ENCODE measurements around the gene BRCC3.

BRCC3 gene

DNA sequence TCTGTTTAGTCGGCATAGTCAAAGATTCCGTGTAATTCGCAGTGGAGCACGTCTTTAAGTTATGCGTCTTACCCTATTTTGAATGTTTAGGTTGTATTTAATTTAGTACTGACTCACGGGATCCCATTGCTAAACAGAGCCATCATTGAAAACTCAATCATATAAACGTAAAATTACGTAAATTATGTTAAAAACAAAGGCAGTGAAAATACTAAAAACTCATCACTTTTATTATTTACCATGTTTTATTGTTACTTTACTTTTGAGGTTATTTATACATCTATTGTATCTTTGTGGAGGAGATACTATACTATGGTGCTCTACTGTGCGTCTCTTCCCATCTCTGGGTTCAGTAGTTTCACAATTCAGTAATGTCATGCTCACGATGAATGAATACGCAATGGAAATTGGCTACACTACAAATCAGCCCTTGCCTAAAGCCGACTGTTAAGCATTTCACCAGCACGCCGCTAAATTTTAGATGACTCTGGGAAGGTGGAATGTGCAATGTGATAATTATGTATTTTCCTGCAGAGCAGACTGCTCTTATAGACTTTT, 43.7 kb upstream of the BRCC3 start:
- ChIA-PET POLR2A (interaction anchor here (1.1 kb wide), 1 partner anchor 37 kb away, joined by 3 read pairs; no protein-coding TSS in a partner anchor), CTCF (interaction anchor here (1.0 to 1.8 kb wide), 2 partner anchors 29 to 43 kb away, joined by 3 to 5 read pairs; no protein-coding TSS in a partner anchor)
- DNase-seq (ENCODE audit: extremely low spot score): no peak

DNA sequence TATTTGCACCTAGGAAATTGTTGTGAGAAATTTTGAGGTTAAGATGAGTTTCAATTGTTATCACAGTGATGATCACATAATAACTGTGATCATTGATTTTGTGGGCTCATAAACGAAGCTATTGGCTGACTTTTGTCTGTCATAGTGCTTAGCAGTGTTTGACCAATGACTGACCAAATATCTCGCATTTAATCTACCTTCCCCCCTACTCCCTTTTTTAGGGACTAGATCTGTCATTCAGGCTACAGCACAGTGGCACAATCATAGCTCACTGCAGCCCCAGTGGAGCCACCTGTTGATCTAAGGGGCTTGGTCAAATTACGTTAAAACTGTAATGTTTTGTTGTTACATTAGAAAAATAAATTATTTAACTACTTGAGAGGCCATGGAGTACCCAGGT, 43.2 kb upstream of the BRCC3 start:
- ChIA-PET CTCF (interaction anchor here (1.8 kb wide), 1 partner anchor 29 kb away, joined by 5 read pairs; no protein-coding TSS in a partner anchor), POLR2A (no interaction called here)
- TF ChIP-seq CTCF (IDR thresholded peaks at IDR 0.05; ENCODE audit: control extremely low read depth, extremely low read depth, low read depth, missing control alignments): peak; percentile 7
- DNase-seq (ENCODE audit: extremely low spot score): no peak

More for the DNA sequence above, 43.7 kb upstream of the BRCC3 start:
- TF ChIP-seq CTCF (IDR thresholded peaks at IDR 0.05; ENCODE audit: control extremely low read depth, extremely low read depth, low read depth, missing control alignments): no peak

DNA sequence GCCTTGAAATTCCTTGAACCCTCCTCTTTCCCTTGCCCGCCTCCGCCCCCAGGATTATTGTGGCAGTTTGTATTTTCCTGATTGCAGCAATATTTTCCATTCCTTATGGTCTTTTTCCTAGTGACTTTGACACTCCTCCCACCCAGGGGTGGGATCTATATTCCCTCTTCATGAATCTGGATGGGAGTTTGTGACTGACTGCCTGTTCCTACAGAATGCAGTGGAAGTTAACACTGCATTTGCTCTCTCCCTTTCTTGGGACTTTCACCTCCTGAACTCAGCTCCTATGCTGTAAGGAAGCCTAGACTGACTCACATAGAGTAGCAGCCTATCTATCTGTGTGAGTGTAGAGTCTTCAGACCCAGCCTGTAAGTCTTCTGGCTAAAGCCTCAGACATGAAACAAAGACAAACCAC, 42.4 kb upstream of the BRCC3 start:
- POLR2A ChIA-PET: no interaction called here
- no peak for TF ChIP-seq CTCF (IDR thresholded peaks at IDR 0.05; ENCODE audit: control extremely low read depth, extremely low read depth, low read depth, missing control alignments)
- DNase-seq (ENCODE audit: extremely low spot score): no peak
- CTCF ChIA-PET: interaction anchor here (1.8 kb wide), 1 partner anchor 28 kb away, joined by 5 read pairs; no protein-coding TSS in a partner anchor

DNA sequence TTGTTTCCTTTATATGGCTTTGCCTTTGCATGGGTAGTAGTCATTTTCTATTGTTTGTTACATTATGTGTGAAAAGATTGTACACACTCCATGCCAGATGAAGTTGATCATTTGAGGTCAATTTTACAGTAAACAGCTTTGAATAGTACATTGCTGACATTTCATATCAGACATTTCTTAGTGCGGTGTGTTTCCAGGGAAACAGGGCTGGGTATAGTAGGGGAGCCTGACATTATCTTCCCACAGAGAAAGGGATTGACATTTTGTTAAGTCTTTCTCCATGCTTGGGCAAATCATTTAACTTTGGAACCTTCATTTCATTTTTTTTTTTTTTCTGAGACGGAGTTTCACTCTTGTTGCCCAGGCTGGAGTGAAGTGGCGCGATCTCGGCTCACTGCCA, 39.7 kb upstream of the BRCC3 start:
- ChIA-PET POLR2A (no interaction called here), CTCF (interaction anchor here (1.3 to 1.9 kb wide), 3 partner anchors 15 to 25 kb away, joined by 3 to 7 read pairs (median 4); no protein-coding TSS in a partner anchor)
- no peak for TF ChIP-seq CTCF (IDR thresholded peaks at IDR 0.05; ENCODE audit: control extremely low read depth, extremely low read depth, low read depth, missing control alignments)
- no peak for DNase-seq (ENCODE audit: extremely low spot score)

DNA sequence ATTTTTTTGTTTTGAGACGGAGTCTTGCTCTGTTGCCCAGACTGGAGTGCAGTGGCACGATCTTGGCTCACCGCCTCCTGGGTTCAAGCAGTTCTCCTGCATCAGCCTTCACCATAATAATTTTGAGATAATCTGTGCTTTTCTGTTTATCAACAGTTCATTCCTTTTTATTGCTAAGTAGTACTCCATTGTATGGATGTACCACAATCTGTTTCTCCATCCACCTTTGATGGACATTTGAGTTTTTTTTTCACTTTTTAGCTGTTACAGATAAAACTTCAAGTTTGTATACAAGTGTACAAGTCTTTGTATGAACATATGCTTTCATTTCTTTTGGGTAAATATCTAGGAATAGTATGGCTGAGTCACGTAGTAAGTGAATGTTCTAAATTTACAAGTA, 35.6 kb upstream of the BRCC3 start:
- ChIA-PET CTCF (interaction anchor here (1.6 kb wide), 1 partner anchor 21 kb away, joined by 4 read pairs; no protein-coding TSS in a partner anchor), POLR2A (no interaction called here)
- no peak for DNase-seq (ENCODE audit: extremely low spot score)
- no peak for TF ChIP-seq CTCF (IDR thresholded peaks at IDR 0.05; ENCODE audit: control extremely low read depth, extremely low read depth, low read depth, missing control alignments)

DNA sequence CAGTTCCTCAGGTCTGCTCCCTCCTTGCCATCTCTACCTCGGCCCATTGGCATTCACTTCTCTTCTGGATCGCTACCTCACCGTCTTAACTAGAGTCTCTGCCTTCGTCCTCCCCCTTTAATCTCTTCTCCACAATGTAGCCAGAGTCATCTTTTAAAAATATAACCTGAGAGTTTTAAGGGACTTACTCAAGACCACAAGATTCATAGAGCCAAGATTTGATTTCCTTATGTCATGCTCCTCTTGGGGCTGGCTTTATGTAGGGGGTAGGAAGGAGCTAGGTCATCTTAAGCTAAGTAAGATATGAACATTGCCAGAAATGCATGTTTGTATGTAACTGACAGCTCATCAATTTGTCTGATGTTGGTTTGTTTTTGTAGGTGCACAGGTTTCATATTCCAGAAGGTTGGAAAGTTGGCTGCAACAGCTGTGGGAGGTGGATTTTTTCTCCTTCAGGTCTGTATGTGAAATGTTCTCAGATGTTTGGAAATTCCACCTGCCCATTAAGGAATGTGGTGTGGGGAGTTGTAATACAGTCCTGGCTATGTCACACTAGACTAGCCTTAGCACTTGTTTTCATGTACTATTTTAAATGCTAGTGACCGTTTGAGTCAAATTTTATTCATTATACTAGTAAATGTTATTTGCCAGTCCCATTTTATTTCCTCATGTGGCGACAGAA, 25.0 kb upstream of the BRCC3 start:
- DNase-seq (ENCODE audit: extremely low spot score): no peak
- CTCF ChIA-PET: interaction anchor here (1.0 to 1.7 kb wide), 5 partner anchors 11 to 190 kb away, joined by 3 to 6 read pairs (median 4); no protein-coding TSS in a partner anchor
- POLR2A ChIA-PET: no interaction called here
- no peak for TF ChIP-seq CTCF (IDR thresholded peaks at IDR 0.05; ENCODE audit: control extremely low read depth, extremely low read depth, low read depth, missing control alignments)

Measured in GM10248 (cell line).